ENCODE results near the gene INHBE.

INHBE gene

DNA sequence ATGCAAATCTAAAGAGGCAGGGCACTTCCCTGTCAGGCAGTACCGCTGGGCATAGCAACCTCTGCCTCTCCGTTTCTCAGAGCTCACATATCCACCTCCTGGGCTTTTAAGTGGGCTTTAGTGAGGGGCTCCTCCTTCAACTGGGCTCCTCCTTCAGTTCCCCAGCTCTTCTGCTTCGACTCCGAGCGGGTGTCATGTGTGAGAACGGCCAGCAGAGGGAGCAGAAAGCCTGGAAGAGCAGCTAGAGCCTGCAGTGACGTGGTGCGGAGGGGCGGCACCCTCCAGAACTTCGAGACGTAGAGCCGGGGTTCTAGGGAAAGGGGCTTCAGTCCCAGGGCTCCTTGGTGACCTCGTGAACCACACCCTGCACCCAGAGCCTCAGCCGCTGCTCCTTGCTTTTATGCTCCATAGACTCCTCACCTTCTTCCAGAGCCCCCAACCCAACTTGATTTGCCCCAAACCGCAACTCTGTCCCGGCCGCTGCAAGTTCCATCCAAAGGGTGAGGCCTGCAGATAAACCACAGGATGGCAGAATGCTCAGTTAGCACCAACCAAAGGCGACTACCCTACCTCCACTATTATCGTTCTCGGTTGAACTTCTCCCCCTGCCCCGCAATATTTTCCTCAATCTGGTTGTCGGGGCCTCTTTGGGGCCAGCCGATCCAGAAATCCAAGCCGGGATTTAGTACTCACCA is 4.1 kb downstream of the INHBE start:
- ATAC-seq, result peak; percentile 76
- TF ChIP-seq PPARA (CRISPR knock-in tag; IDR thresholded peaks at IDR 0.05; ENCODE audit: borderline replicate concordance), result no peak
- TF ChIP-seq BACH2 (CRISPR knock-in tag; IDR thresholded peaks at IDR 0.05; ENCODE audit: borderline replicate concordance), result no peak
- TF ChIP-seq ZNF8 (CRISPR knock-in tag; IDR thresholded peaks at IDR 0.05), result no peak
- TF ChIP-seq, protein P1, sequence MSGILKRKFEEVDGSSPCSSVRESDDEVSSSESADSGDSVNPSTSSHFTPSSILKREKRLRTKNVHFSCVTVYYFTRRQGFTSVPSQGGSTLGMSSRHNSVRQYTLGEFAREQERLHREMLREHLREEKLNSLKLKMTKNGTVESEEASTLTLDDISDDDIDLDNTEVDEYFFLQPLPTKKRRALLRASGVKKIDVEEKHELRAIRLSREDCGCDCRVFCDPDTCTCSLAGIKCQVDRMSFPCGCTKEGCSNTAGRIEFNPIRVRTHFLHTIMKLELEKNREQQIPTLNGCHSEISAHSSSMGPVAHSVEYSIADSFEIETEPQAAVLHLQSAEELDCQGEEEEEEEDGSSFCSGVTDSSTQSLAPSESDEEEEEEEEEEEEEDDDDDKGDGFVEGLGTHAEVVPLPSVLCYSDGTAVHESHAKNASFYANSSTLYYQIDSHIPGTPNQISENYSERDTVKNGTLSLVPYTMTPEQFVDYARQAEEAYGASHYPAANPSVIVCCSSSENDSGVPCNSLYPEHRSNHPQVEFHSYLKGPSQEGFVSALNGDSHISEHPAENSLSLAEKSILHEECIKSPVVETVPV (CRISPR knock-in tag; IDR thresholded peaks at IDR 0.05), result no peak
- no peak for TF ChIP-seq RARB (CRISPR knock-in tag; IDR thresholded peaks at IDR 0.05)

DNA sequence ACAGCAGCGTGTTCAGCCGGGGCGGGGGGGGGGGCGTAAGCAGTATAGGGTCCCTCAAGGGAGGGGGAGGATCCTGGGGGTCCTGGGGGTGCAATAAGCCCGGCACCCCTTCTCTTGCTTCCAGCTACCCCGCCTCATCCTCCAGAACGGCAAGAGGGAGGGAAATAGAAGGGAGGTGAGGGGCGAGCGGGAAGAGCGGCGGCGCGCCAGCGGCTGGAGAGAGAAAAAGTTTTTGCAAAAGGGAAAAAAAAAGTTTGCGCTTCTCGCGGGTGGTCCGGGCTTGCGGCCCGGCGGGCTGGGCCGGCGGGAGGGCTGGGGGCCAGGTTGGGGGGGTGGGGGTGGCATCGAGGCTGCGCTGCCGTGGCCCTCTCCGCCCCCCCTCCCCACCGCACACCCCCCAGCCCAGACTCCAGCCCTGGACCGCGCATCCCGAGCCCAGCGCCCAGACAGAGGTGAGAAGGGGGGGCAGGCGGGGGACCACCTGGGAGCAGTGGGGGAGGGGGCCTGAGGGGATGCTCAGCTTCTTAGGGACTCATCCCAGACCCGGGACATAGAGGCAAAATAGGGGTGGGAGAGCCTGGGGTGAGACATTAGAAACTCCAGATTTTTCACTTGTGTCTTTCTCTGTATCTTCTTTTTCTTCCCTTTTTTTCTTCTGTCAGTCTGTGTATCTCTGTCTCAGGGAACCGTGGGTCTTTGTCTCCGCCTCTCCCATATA is 4.8 kb downstream of the INHBE start, which contains the start of gene GLI1:
TSS of gene GLI1 (plus strand) at position 36 of the 718 bp plus-strand sequence. CDS start 3,907 bp downstream, outside the sequence.
- peak; percentile 3 for ATAC-seq
- TF ChIP-seq ISL1 (CRISPR knock-in tag; IDR thresholded peaks at IDR 0.05), result no peak
- no peak for TF ChIP-seq ZNF70 (CRISPR knock-in tag; IDR thresholded peaks at IDR 0.05)
- no peak for TF ChIP-seq ARNTL (CRISPR knock-in tag; IDR thresholded peaks at IDR 0.05; ENCODE audit: borderline replicate concordance, low read depth)
- no peak for TF ChIP-seq TCF4 (CRISPR knock-in tag; IDR thresholded peaks at IDR 0.05; ENCODE audit: borderline replicate concordance)
- TF ChIP-seq, protein P2, sequence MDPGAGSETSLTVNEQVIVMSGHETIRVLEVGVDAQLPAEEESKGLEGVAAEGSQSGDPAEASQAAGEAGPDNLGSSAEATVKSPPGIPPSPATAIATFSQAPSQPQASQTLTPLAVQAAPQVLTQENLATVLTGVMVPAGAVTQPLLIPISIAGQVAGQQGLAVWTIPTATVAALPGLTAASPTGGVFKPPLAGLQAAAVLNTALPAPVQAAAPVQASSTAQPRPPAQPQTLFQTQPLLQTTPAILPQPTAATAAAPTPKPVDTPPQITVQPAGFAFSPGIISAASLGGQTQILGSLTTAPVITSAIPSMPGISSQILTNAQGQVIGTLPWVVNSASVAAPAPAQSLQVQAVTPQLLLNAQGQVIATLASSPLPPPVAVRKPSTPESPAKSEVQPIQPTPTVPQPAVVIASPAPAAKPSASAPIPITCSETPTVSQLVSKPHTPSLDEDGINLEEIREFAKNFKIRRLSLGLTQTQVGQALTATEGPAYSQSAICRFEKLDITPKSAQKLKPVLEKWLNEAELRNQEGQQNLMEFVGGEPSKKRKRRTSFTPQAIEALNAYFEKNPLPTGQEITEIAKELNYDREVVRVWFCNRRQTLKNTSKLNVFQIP (CRISPR knock-in tag; IDR thresholded peaks at IDR 0.05; ENCODE audit: borderline replicate concordance, low read depth), result no peak
- no peak for TF ChIP-seq TOX (CRISPR knock-in tag; IDR thresholded peaks at IDR 0.05; ENCODE audit: borderline replicate concordance)

DNA sequence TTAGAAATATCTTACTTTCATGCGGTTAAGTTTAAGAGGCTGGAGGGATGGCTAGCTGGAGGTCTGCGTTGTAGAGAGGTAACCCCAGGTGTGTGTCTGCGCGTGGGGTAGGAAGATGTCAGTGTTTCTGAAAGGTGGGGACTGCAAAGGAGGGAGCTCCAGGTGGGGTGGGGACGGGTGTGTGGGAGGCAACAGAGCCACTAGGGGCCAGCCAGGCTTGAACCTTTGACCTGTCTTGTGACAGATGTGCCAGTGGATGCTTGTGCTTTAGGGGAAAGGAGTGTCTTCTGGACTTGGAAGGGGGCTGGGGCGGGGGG is 5.3 kb downstream of the INHBE start:
- no peak for ATAC-seq

More for the DNA sequence above, 5.3 kb downstream of the INHBE start:
- TF ChIP-seq ZNF70 (CRISPR knock-in tag; IDR thresholded peaks at IDR 0.05), result no peak
- TF ChIP-seq ARNTL (CRISPR knock-in tag; IDR thresholded peaks at IDR 0.05; ENCODE audit: borderline replicate concordance, low read depth), result no peak
- TF ChIP-seq TOX (CRISPR knock-in tag; IDR thresholded peaks at IDR 0.05; ENCODE audit: borderline replicate concordance), result no peak
- TF ChIP-seq ESRRG (CRISPR knock-in tag; IDR thresholded peaks at IDR 0.05), result no peak
- TF ChIP-seq, protein P3, sequence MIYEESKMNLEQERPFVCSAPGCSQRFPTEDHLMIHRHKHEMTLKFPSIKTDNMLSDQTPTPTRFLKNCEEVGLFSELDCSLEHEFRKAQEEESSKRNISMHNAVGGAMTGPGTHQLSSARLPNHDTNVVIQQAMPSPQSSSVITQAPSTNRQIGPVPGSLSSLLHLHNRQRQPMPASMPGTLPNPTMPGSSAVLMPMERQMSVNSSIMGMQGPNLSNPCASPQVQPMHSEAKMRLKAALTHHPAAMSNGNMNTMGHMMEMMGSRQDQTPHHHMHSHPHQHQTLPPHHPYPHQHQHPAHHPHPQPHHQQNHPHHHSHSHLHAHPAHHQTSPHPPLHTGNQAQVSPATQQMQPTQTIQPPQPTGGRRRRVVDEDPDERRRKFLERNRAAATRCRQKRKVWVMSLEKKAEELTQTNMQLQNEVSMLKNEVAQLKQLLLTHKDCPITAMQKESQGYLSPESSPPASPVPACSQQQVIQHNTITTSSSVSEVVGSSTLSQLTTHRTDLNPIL (CRISPR knock-in tag; IDR thresholded peaks at IDR 0.05; ENCODE audit: low read depth), result no peak
- no peak for TF ChIP-seq GLIS3 (CRISPR knock-in tag; IDR thresholded peaks at IDR 0.05)
- TF ChIP-seq, protein P1 (CRISPR knock-in tag; IDR thresholded peaks at IDR 0.05), result no peak
- no peak for TF ChIP-seq ZC3H10 (CRISPR knock-in tag; IDR thresholded peaks at IDR 0.05)
- no peak for TF ChIP-seq PPARA (CRISPR knock-in tag; IDR thresholded peaks at IDR 0.05; ENCODE audit: borderline replicate concordance)
- no peak for TF ChIP-seq ZNF8 (CRISPR knock-in tag; IDR thresholded peaks at IDR 0.05)
- no peak for TF ChIP-seq ZFP30 (CRISPR knock-in tag; IDR thresholded peaks at IDR 0.05)
- TF ChIP-seq ZFP3 (CRISPR knock-in tag; IDR thresholded peaks at IDR 0.05), result no peak
- TF ChIP-seq BACH2 (CRISPR knock-in tag; IDR thresholded peaks at IDR 0.05; ENCODE audit: borderline replicate concordance), result no peak
- TF ChIP-seq ISL1 (CRISPR knock-in tag; IDR thresholded peaks at IDR 0.05), result no peak
- TF ChIP-seq, protein P2 (CRISPR knock-in tag; IDR thresholded peaks at IDR 0.05; ENCODE audit: borderline replicate concordance, low read depth), result no peak
- TF ChIP-seq CSDC2 (CRISPR knock-in tag; IDR thresholded peaks at IDR 0.05), result no peak
- TF ChIP-seq ZNF565 (CRISPR knock-in tag; conservative IDR thresholded peaks at IDR 0.05; ENCODE audit: low read depth), result no peak
- TF ChIP-seq SNAI2 (CRISPR knock-in tag; IDR thresholded peaks at IDR 0.05), result no peak
- TF ChIP-seq, protein P4, sequence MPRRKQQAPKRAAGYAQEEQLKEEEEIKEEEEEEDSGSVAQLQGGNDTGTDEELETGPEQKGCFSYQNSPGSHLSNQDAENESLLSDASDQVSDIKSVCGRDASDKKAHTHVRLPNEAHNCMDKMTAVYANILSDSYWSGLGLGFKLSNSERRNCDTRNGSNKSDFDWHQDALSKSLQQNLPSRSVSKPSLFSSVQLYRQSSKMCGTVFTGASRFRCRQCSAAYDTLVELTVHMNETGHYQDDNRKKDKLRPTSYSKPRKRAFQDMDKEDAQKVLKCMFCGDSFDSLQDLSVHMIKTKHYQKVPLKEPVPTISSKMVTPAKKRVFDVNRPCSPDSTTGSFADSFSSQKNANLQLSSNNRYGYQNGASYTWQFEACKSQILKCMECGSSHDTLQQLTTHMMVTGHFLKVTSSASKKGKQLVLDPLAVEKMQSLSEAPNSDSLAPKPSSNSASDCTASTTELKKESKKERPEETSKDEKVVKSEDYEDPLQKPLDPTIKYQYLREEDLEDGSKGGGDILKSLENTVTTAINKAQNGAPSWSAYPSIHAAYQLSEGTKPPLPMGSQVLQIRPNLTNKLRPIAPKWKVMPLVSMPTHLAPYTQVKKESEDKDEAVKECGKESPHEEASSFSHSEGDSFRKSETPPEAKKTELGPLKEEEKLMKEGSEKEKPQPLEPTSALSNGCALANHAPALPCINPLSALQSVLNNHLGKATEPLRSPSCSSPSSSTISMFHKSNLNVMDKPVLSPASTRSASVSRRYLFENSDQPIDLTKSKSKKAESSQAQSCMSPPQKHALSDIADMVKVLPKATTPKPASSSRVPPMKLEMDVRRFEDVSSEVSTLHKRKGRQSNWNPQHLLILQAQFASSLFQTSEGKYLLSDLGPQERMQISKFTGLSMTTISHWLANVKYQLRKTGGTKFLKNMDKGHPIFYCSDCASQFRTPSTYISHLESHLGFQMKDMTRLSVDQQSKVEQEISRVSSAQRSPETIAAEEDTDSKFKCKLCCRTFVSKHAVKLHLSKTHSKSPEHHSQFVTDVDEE (CRISPR knock-in tag; IDR thresholded peaks at IDR 0.05), result no peak
- no peak for TF ChIP-seq RARB (CRISPR knock-in tag; IDR thresholded peaks at IDR 0.05)

All from SK-N-SH treated with all-trans-retinoic acid at 6 μM for 48 hours (cell line).